ENCODE measurements around the gene RBM38. TPM values are rescaled to one million over a fixed set of nuclear protein-coding genes. Genes with fewer than 3 reads are reported as not detected.

RBM38 gene
- polyA plus RNA-seq, 4 donors: 13.2 to 17.5 (median 15.8) TPM

DNA sequence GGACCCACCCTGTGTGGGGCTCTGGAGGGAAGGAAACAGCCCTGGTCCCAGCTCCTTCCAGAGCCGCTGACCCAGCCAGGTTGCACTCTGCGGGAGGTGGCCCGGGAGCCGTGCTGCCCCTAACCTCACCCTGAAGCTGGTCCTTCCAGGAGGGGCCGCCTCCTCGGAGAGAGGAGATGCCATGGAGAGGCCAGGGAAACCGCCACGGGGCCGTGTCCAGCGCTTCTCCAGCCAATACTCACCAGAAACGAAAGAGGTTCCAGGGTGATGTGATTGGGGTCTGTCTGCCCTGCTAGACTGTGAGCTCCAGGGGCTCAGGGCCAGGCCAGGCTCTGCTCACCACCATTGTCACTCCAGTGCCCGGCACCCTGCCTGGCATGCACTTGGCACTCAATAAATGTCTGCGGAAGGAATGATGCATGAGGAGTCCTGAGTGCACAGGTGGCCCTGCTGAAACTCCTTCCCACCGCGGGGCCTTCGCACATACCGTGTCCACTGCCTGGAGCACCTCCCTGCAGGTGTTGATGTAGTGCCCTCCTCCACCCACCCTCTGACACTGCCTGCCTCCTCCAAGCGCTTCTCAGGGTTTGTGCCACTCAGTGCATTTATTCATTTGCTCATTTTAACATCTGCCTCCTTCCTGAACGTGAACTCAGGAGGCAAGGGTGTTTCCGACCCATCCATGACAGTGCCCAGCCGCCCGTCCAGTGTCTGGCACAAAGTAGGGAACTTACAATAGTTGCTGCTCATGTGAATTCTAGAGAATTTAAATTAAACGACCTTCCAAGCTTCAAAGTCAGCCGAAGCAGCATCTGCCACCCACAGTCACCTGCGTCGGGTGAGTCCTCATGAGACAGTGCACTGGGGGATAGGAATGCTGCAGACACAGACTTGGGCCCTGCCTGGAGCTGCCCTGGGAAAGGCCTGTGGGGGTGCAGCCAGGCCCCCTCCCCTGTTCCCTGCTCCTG lies 30.3 kb downstream of the RBM38 start:
- FAIRE-seq (no peak), DNase-seq (no peak)
- no peaks in the 10 kb centered on the region for H3K4me1 ChIP-seq (ENCODE audit: control insufficient read depth in 3 of 3, insufficient read depth in 2 of 3, low read depth in 1 of 3, low read length in 2 of 3)
- no peak overlapping the region for H3K4me3 ChIP-seq (ENCODE audit: low read depth in 1 of 3, low read length in 3 of 3)
- H3K9me3 ChIP-seq (ENCODE audit: control insufficient read depth in 2 of 2, insufficient read depth in 1 of 2, low read depth in 1 of 2, low read length in 1 of 2): no peaks in the 10 kb centered on the region
- peaks cover 0 to 3% (median 0%) of the 10 kb centered on the region in 3 donors for H3K27me3 ChIP-seq (ENCODE audit: control insufficient read depth in 3 of 3, insufficient read depth in 3 of 3, low read length in 3 of 3)
- no peaks in the 10 kb centered on the region for H3K36me3 ChIP-seq (ENCODE audit: control insufficient read depth in 3 of 3, insufficient read depth in 2 of 3, low read depth in 1 of 3, low read length in 3 of 3)
- 84 to 86% (median 85%) methylated on average over 26 of the region's 26 CpGs for WGBS, 3 donors
- no peak overlapping the region for H3K27ac ChIP-seq (ENCODE audit: low read depth in 1 of 3, low read length in 2 of 3)

DNA sequence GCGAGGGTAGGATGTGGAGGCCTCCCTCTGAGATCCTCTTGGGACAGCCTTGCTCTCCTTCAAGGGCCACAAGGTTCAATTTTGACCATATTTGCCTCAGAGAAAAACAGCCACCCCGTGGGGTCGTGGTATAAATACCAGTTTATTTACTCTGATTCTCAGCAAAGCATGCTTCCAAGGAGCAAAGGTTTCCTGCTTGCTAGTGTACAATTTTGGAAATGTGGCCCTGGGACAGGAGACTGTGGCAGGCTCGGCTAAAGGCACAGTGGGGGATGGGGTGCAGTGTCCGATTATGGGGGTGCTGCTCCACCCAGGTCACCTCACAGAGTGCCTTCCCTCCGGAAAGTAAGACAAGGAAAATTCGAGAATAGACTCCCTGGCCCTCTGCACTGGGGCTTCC lies 31.1 kb downstream of the RBM38 start:
- Histone ChIP-seq H3K27me3 (ENCODE audit: control insufficient read depth in 3 of 3, insufficient read depth in 3 of 3, low read length in 3 of 3) (peaks cover 0 to 3% (median 0%) of the 10 kb centered on the region in 3 donors), H3K36me3 (ENCODE audit: control insufficient read depth in 3 of 3, insufficient read depth in 2 of 3, low read depth in 1 of 3, low read length in 3 of 3) (no peaks in the 10 kb centered on the region), H3K4me1 (ENCODE audit: control insufficient read depth in 3 of 3, insufficient read depth in 2 of 3, low read depth in 1 of 3, low read length in 2 of 3) (no peaks in the 10 kb centered on the region), H3K9me3 (ENCODE audit: control insufficient read depth in 2 of 2, insufficient read depth in 1 of 2, low read depth in 1 of 2, low read length in 1 of 2) (no peaks in the 10 kb centered on the region), H3K27ac (ENCODE audit: low read depth in 1 of 3, low read length in 2 of 3) (no peak overlapping the region), H3K4me3 (ENCODE audit: low read depth in 1 of 3, low read length in 3 of 3) (no peak overlapping the region)
- WGBS, 3 donors: 52 to 66% (median 53%) methylated on average over 7 of the region's 7 CpGs
- DNase-seq (no peak), FAIRE-seq (no peak)

DNA sequence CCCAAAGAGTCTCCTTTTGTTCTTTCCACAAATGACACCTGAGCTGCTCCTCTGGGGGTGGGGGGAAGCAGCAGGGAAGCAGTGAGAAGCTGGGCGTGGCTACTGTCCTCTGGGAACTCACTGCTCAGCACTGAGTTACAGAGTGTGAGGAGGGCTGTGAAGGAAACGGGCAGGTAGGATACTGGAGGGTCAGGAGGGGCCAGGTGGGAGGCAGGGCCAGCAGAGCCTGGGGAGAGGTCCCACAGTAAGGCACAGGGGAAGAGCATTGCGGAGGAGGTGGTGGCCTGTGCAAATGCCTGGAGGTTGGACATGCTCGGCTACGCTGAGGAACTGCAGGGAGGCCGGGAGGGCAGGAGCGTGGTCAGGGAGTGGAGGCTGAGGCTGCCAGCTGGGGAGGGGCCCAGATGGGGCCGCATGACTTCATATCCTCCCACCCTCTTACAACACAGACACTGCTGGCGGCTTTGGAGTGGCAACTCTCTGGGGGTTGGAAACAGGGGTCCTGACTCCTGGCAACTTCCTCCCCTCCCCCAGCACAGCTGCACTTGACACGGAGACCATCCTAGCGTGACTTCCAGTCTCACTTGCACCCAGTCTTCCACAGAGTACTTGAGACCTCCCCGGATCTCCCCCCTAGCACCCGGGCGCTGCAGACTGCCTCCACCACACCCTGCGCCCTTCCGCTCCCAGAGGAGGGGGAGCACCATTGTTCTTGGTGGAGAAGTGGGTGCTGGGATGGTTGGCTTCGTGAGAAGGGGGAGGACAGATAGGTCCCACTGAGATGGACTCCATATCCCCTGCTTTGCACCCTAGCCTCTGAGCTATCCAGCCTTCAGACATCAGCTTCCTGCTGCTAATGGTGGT lies 34.2 kb downstream of the RBM38 start:
- H3K4me1 ChIP-seq (ENCODE audit: control insufficient read depth in 3 of 3, insufficient read depth in 2 of 3, low read depth in 1 of 3, low read length in 2 of 3): no peaks in the 10 kb centered on the region
- 54 to 61% (median 58%) methylated on average over 17 of the region's 17 CpGs for WGBS, 3 donors
- no peaks in the 10 kb centered on the region for H3K36me3 ChIP-seq (ENCODE audit: control insufficient read depth in 3 of 3, insufficient read depth in 2 of 3, low read depth in 1 of 3, low read length in 3 of 3)
- H3K27ac ChIP-seq (ENCODE audit: low read depth in 1 of 3, low read length in 2 of 3): no peak overlapping the region
- peaks cover 0 to 3% (median 0%) of the 10 kb centered on the region in 3 donors for H3K27me3 ChIP-seq (ENCODE audit: control insufficient read depth in 3 of 3, insufficient read depth in 3 of 3, low read length in 3 of 3)
- FAIRE-seq (no peak), DNase-seq (no peak)
- H3K4me3 ChIP-seq (ENCODE audit: low read depth in 1 of 3, low read length in 3 of 3): no peak overlapping the region
- no peaks in the 10 kb centered on the region for H3K9me3 ChIP-seq (ENCODE audit: control insufficient read depth in 2 of 2, insufficient read depth in 1 of 2, low read depth in 1 of 2, low read length in 1 of 2)

GRCh38 chr20:57426271-57426689 lies 35.1 kb downstream of the RBM38 start:
- H3K9me3 ChIP-seq (ENCODE audit: control insufficient read depth in 2 of 2, insufficient read depth in 1 of 2, low read depth in 1 of 2, low read length in 1 of 2): no peaks in the 10 kb centered on the region
- 67 to 79% (median 71%) methylated on average over 13 of the region's 13 CpGs for WGBS, 3 donors
- H3K4me3 ChIP-seq (ENCODE audit: low read depth in 1 of 3, low read length in 3 of 3): no peak overlapping the region
- DNase-seq: no peak
- H3K27me3 ChIP-seq (ENCODE audit: control insufficient read depth in 3 of 3, insufficient read depth in 3 of 3, low read length in 3 of 3): peaks cover 0 to 3% (median 0%) of the 10 kb centered on the region in 3 donors
- H3K27ac ChIP-seq (ENCODE audit: low read depth in 1 of 3, low read length in 2 of 3): no peak overlapping the region
- no peaks in the 10 kb centered on the region for H3K36me3 ChIP-seq (ENCODE audit: control insufficient read depth in 3 of 3, insufficient read depth in 2 of 3, low read depth in 1 of 3, low read length in 3 of 3)
- no peaks in the 10 kb centered on the region for H3K4me1 ChIP-seq (ENCODE audit: control insufficient read depth in 3 of 3, insufficient read depth in 2 of 3, low read depth in 1 of 3, low read length in 2 of 3)
- FAIRE-seq: no peak

GRCh38 chr20:57426831-57427230 lies 35.6 kb downstream of the RBM38 start:
- Histone ChIP-seq H3K9me3 (ENCODE audit: control insufficient read depth in 2 of 2, insufficient read depth in 1 of 2, low read depth in 1 of 2, low read length in 1 of 2) (no peaks in the 10 kb centered on the region), H3K4me3 (ENCODE audit: low read depth in 1 of 3, low read length in 3 of 3) (no peak overlapping the region), H3K36me3 (ENCODE audit: control insufficient read depth in 3 of 3, insufficient read depth in 2 of 3, low read depth in 1 of 3, low read length in 3 of 3) (no peaks in the 10 kb centered on the region), H3K4me1 (ENCODE audit: control insufficient read depth in 3 of 3, insufficient read depth in 2 of 3, low read depth in 1 of 3, low read length in 2 of 3) (no peaks in the 10 kb centered on the region), H3K27ac (ENCODE audit: low read depth in 1 of 3, low read length in 2 of 3) (no peak overlapping the region), H3K27me3 (ENCODE audit: control insufficient read depth in 3 of 3, insufficient read depth in 3 of 3, low read length in 3 of 3) (no peaks in the 10 kb centered on the region)
- no peak for DNase-seq
- FAIRE-seq: no peak
- WGBS, 3 donors: 73 to 89% (median 80%) methylated on average over 7 of the region's 7 CpGs

DNA sequence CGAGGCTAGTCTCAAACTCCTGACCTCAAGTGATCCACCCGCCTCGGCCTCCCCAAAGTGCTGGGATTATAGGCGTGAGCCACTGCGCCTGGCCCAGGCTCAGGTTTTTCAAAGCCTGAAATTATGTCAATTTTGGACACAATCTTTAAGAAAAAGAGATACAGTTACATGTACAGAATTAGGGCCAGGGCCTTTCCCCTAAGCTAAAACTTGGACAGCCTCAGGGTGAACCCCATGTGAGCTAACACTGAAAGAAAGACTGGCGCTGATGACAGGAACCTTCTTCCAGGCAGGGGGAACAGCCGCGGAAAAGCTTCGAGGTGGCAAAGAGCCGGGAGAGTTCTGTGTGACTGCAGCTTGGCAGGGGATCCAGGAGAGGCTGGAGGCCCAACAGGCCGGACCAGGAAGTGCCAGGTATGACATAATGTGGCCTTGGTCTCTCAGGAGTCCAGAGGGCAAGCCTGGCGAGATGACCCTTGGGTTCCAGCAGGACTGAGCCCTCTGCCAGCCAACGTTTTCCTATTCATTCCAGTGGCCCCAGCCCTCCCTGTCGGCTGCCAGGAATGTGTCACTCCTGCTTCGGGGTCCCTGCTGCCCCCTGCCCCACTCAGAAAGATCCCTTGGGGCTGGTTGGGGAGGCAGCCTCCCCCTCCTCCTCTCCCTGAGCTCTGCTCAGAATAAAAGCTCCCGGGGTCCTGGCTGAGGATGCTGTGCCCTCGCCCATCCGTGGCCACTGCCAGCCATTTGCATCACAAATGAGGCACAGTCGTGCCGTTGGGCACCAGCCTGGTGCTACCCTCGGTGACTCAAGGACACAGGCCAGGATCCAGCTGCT lies 37.3 kb downstream of the RBM38 start:
- Histone ChIP-seq H3K36me3 (ENCODE audit: control insufficient read depth in 3 of 3, insufficient read depth in 2 of 3, low read depth in 1 of 3, low read length in 3 of 3) (no peaks in the 10 kb centered on the region), H3K4me3 (ENCODE audit: low read depth in 1 of 3, low read length in 3 of 3) (no peak overlapping the region), H3K4me1 (ENCODE audit: control insufficient read depth in 3 of 3, insufficient read depth in 2 of 3, low read depth in 1 of 3, low read length in 2 of 3) (peaks cover 0 to 3% (median 0%) of the 10 kb centered on the region in 3 donors), H3K27me3 (ENCODE audit: control insufficient read depth in 3 of 3, insufficient read depth in 3 of 3, low read length in 3 of 3) (no peaks in the 10 kb centered on the region), H3K9me3 (ENCODE audit: control insufficient read depth in 2 of 2, insufficient read depth in 1 of 2, low read depth in 1 of 2, low read length in 1 of 2) (no peaks in the 10 kb centered on the region), H3K27ac (ENCODE audit: low read depth in 1 of 3, low read length in 2 of 3) (no peak overlapping the region)
- no peak for FAIRE-seq
- WGBS, 3 donors: 57 to 72% (median 64%) methylated on average over 20 to 21 of the region's 21 CpGs
- no peak for DNase-seq

DNA sequence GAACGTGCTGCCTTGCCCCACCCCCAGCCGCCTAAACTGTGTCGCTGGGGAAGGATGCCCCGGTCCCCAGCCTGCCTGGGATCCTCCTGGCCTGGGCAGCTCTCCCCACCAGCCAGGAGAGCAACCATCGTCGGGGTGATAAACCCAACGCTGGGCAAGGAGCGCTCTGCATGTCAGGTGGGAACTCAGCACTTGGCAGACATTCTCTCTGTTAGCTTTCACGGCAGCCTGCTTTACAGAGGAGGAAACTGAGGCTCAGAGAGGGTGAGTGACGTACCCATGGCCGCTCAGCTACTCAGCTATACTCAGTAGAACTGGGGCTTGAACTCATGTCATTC lies 37.9 kb downstream of the RBM38 start:
- FAIRE-seq: no peak
- Histone ChIP-seq H3K4me1 (ENCODE audit: control insufficient read depth in 3 of 3, insufficient read depth in 2 of 3, low read depth in 1 of 3, low read length in 2 of 3) (peaks cover 0 to 3% (median 0%) of the 10 kb centered on the region in 3 donors), H3K27me3 (ENCODE audit: control insufficient read depth in 3 of 3, insufficient read depth in 3 of 3, low read length in 3 of 3) (no peaks in the 10 kb centered on the region), H3K4me3 (ENCODE audit: low read depth in 1 of 3, low read length in 3 of 3) (no peak overlapping the region), H3K27ac (ENCODE audit: low read depth in 1 of 3, low read length in 2 of 3) (no peak overlapping the region), H3K9me3 (ENCODE audit: control insufficient read depth in 2 of 2, insufficient read depth in 1 of 2, low read depth in 1 of 2, low read length in 1 of 2) (no peaks in the 10 kb centered on the region), H3K36me3 (ENCODE audit: control insufficient read depth in 3 of 3, insufficient read depth in 2 of 3, low read depth in 1 of 3, low read length in 3 of 3) (no peaks in the 10 kb centered on the region)
- WGBS, 3 donors: 77 to 87% (median 83%) methylated on average over 11 of the region's 11 CpGs
- no peak for DNase-seq
